Eye (tissue), 1 donor: Measurements from ENCODE around the gene AGO3.

ENCODE experiments used
- DNase-seq: peaks from one replicate; pipeline ENCODE4 v3.0.0-alpha.2; 2015

AGO3 gene

GRCh38 chr1:36098650-36099365 lies 167.9 kb downstream of the AGO3 start:
- no peak for DNase-seq

- DNase-seq, result peak; percentile 92
Observed at GRCh38 chr1:36099681-36100341, 168.9 kb downstream of the AGO3 start.

- DNase-seq, result no peak
Observed at GRCh38 chr1:36100376-36100775, 169.5 kb downstream of the AGO3 start.

GRCh38 chr1:36101546-36101945 lies 170.6 kb downstream of the AGO3 start:
- no peak for DNase-seq

- no peak for DNase-seq
Observed at GRCh38 chr1:36106269-36106668, 175.4 kb downstream of the AGO3 start.

- no peak for DNase-seq
Observed at GRCh38 chr1:36107394-36107793, 176.5 kb downstream of the AGO3 start.

GRCh38 chr1:36108314-36108713 lies 177.4 kb downstream of the AGO3 start:
- DNase-seq, result peak; percentile 50

- DNase-seq, result no peak
Observed at GRCh38 chr1:36109041-36109679, 178.3 kb downstream of the AGO3 start.

- no peak for DNase-seq
Observed at GRCh38 chr1:36111151-36111550, 180.2 kb downstream of the AGO3 start.

- no peak for DNase-seq
Observed at GRCh38 chr1:36112823-36113222, 181.9 kb downstream of the AGO3 start.

GRCh38 chr1:36114371-36114770 lies 183.5 kb downstream of the AGO3 start:
- no peak for DNase-seq

GRCh38 chr1:36115200-36115669 lies 184.3 kb downstream of the AGO3 start:
- DNase-seq, result peak; percentile 71

GRCh38 chr1:36115931-36116330 lies 185.0 kb downstream of the AGO3 start:
- DNase-seq, result no peak

- DNase-seq, result no peak
Observed at GRCh38 chr1:36116901-36117300, 186.0 kb downstream of the AGO3 start.

- peak; percentile 38 for DNase-seq
Observed at GRCh38 chr1:36118447-36119204, 187.7 kb downstream of the AGO3 start.

- DNase-seq, result no peak
Observed at GRCh38 chr1:36119456-36119855, 188.6 kb downstream of the AGO3 start.
